Lung (tissue), 12 donors: Measurements from ENCODE around the gene TMEM94. TPM values are rescaled to one million over a fixed set of nuclear protein-coding genes. Genes with fewer than 3 reads are reported as not detected.
A peak's percentile ranks its signal among the peaks of the same experiment; 100 is the strongest.

Experiments
- ATAC-seq: fragments of 200-7000 bp; cut with Tn5 transposase; one replicate; pipeline ENCODE4 v1.9.1; 2020; ENCODE audit warnings: moderate number of reproducible peaks; ENCODE audit not compliant: insufficient read depth, low FRiP score
- DNase-seq, 3 donors: peaks; one replicate each; pipeline ENCODE4 v3.0.0-alpha.2; 2013 to 2017
- H3K27ac ChIP-seq, 2 donors: one replicate each; pipeline ENCODE4 v1.5.1; 2013; ENCODE audit warnings: mild to moderate bottlenecking in 2 of 2, moderate library complexity in 2 of 2, control low read depth in 1 of 2, inconsistent platforms in 1 of 2, low read depth in 1 of 2, low read length in 1 of 2
- H3K27me3 ChIP-seq, 3 donors: one replicate each; pipeline ENCODE4 v1.5.1; 2013; ENCODE audit warnings: low read length in 2 of 3; ENCODE audit not compliant: control insufficient read depth in 3 of 3, insufficient read depth in 3 of 3
- H3K36me3 ChIP-seq, 4 donors: one replicate each; pipeline ENCODE4 v1.5.1; 2013; ENCODE audit warnings: low read length in 4 of 4, mild to moderate bottlenecking in 1 of 4, moderate library complexity in 1 of 4; ENCODE audit not compliant: control insufficient read depth in 4 of 4, insufficient read depth in 4 of 4
- H3K4me1 ChIP-seq, 5 donors: one replicate each; pipeline ENCODE4 v1.5.1; 2013; ENCODE audit warnings: low read length in 5 of 5, mild to moderate bottlenecking in 2 of 5, moderate library complexity in 1 of 5; ENCODE audit not compliant: control insufficient read depth in 5 of 5, insufficient read depth in 5 of 5
- H3K4me3 ChIP-seq: one replicate; pipeline ENCODE4 v1.5.1; 2013; ENCODE audit warnings: mild to moderate bottlenecking, control low read depth, moderate library complexity
- H3K9ac ChIP-seq, 2 donors: one replicate each; pipeline ENCODE4 v1.5.1; 2013; ENCODE audit warnings: low read length in 2 of 2, control low read depth in 1 of 2; ENCODE audit not compliant: insufficient read depth in 1 of 2
- H3K9me3 ChIP-seq, 4 donors: one replicate each; pipeline ENCODE4 v1.5.1; 2013; ENCODE audit warnings: low read length in 3 of 4, mild to moderate bottlenecking in 1 of 4, moderate library complexity in 1 of 4; ENCODE audit not compliant: control insufficient read depth in 4 of 4, insufficient read depth in 3 of 4
- CTCF ChIP-seq: IDR thresholded peaks from 2 replicates; pipeline ENCODE4 v1.5.1; 2012; ENCODE audit warnings: mild to moderate bottlenecking; ENCODE audit errors: control extremely low read depth, extremely low read depth
- WGBS, 2 donors: extraction: QIAGEN DNeasy Blood & Tissue Kit; methylation state at CpG; one replicate each; pipeline ENCODE4 v1.1.7; 2013; 5-methylcytosine and 5-hydroxymethylcytosine counted together
- polyA plus RNA-seq, 2 donors: library from polyadenylated mRNA; stranded (reverse); fragments of 200-250 nt; gene quantifications; one replicate each; pipeline ENCODE4 v1.2.1, GENCODE V29; 2013
- total RNA-seq, 2 donors: library from RNA; depleted of rRNA in 1 of 2; stranded (reverse); fragments of >200 nt in 1 of 2; gene quantifications; one replicate each; pipeline ENCODE4 v1.2.1, GENCODE V29; 2014 to 2021
- donor health status: control.
- donor health status: control.
- donor health status: Bipolar disorder and iron deficiency.
- donor health status: healthy.
- donor health status: DM: yes; HTN: yes; CAD: no.

The TMEM94 gene
- total and polyA plus RNA-seq, 4 donors: 40.0 to 82.3 (median 53.3) TPM

- peaks cover 0 to 2% (median 0%) of the 10 kb centered on the region in 4 donors for H3K9me3 ChIP-seq
- no peak overlapping the region for H3K27ac ChIP-seq
- DNase-seq (no peak), ATAC-seq (no peak)
- H3K4me3 ChIP-seq: no peak overlapping the region
- H3K36me3 ChIP-seq: no peaks in the 10 kb centered on the region
- H3K9ac ChIP-seq: no peak overlapping the region
- no peak for TF ChIP-seq CTCF
- no peaks in the 10 kb centered on the region for H3K27me3 ChIP-seq
- WGBS, 2 donors: 75 to 79% methylated on average over 8 of the region's 8 CpGs
- peaks cover 0 to 5% (median 2%) of the 10 kb centered on the region in 5 donors for H3K4me1 ChIP-seq
Measured at GRCh38 chr17:75544250-75544649, 87.8 kb downstream of the TMEM94 start.

GRCh38 chr17:75546181-75546580, 89.7 kb downstream of the TMEM94 start:
- DNase-seq (no peak), ATAC-seq (no peak)
- WGBS, 2 donors: 95 to 96% methylated on average over 13 of the region's 13 CpGs
- Histone ChIP-seq H3K36me3 (no peaks in the 10 kb centered on the region), H3K4me1 (peaks cover 0 to 5% (median 2%) of the 10 kb centered on the region in 5 donors), H3K9me3 (peaks cover 0 to 2% (median 0%) of the 10 kb centered on the region in 4 donors), H3K9ac (no peak overlapping the region), H3K27me3 (no peaks in the 10 kb centered on the region), H3K27ac (no peak overlapping the region), H3K4me3 (no peak overlapping the region)
- no peak for TF ChIP-seq CTCF

- peaks cover 0 to 2% (median 0%) of the 10 kb centered on the region in 4 donors for H3K9me3 ChIP-seq
- H3K4me3 ChIP-seq: no peak overlapping the region
- H3K27ac ChIP-seq: no peak overlapping the region
- no peaks in the 10 kb centered on the region for H3K27me3 ChIP-seq
- 90 to 94% methylated on average over 9 of the region's 9 CpGs for WGBS, 2 donors
- TF ChIP-seq CTCF: no peak
- H3K9ac ChIP-seq: no peak overlapping the region
- no peaks in the 10 kb centered on the region for H3K36me3 ChIP-seq
- ATAC-seq: no peak
- DNase-seq: no peak
- H3K4me1 ChIP-seq: peaks cover 0 to 5% (median 2%) of the 10 kb centered on the region in 5 donors
Measured at GRCh38 chr17:75547091-75547490, 90.7 kb downstream of the TMEM94 start.

- Histone ChIP-seq H3K9ac (no peak overlapping the region), H3K27ac (peak overlapping the region in 1 of 2 donors; percentile 91)
Measured at GRCh38 chr17:75548813-75549212, 92.4 kb downstream of the TMEM94 start.

More at GRCh38 chr17:75548813-75549212, 92.4 kb downstream of the TMEM94 start:
- DNase-seq (no peak), ATAC-seq (no peak)
- no peaks in the 10 kb centered on the region for H3K27me3 ChIP-seq
- H3K4me3 ChIP-seq: no peak overlapping the region
- peaks cover 0 to 11% (median 5%) of the 10 kb centered on the region in 5 donors for H3K4me1 ChIP-seq
- TF ChIP-seq CTCF: no peak
- H3K9me3 ChIP-seq: peaks cover 0 to 2% (median 0%) of the 10 kb centered on the region in 4 donors
- WGBS, 2 donors: 70 to 92% methylated on average over 5 of the region's 5 CpGs
- H3K36me3 ChIP-seq: no peaks in the 10 kb centered on the region
